GM19463 (cell line): ENCODE measurements around the gene APP.
"Not testable (repeated sequence)": the region's sequence is repeated elsewhere in the genome, so short reads cannot be mapped to it uniquely, and the experiment has no call there.

ENCODE experiments used
- ATAC-seq: cut with Tn5 transposase; IDR thresholded peaks from one replicate; pipeline ENCODE4 v1.9.1; 2021; ENCODE audit warnings: mild to moderate bottlenecking, moderate library complexity; ENCODE audit not compliant: unreplicated experiment

The APP gene

GRCh38 chr21:26028183-26028582 lies 142.4 kb downstream of the APP start:
- no peak for ATAC-seq

- no peak for ATAC-seq
Observed at GRCh38 chr21:26027696-26028095, 142.9 kb downstream of the APP start.

- ATAC-seq, result no peak
Observed at GRCh38 chr21:26025536-26026512, 144.7 kb downstream of the APP start.

- not testable (repeated sequence) for ATAC-seq
Observed at GRCh38 chr21:26023406-26023805, 147.2 kb downstream of the APP start.

- not testable (repeated sequence) for ATAC-seq
Observed at GRCh38 chr21:26022598-26023337, 147.8 kb downstream of the APP start.

- no peak for ATAC-seq
Observed at GRCh38 chr21:26020510-26020909, 150.1 kb downstream of the APP start.

GRCh38 chr21:26020081-26020480 lies 150.5 kb downstream of the APP start:
- ATAC-seq, result no peak

- no peak for ATAC-seq
Observed at GRCh38 chr21:26019236-26019635, 151.3 kb downstream of the APP start.

GRCh38 chr21:26013970-26014369 lies 156.6 kb downstream of the APP start:
- ATAC-seq, result no peak

GRCh38 chr21:26012482-26012881 lies 158.1 kb downstream of the APP start:
- ATAC-seq, result not testable (repeated sequence)

GRCh38 chr21:26011292-26011940 lies 159.2 kb downstream of the APP start:
- no peak for ATAC-seq

GRCh38 chr21:26007951-26008498 lies 162.5 kb downstream of the APP start:
- ATAC-seq, result no peak

GRCh38 chr21:26005464-26005863 lies 165.1 kb downstream of the APP start:
- ATAC-seq, result no peak

GRCh38 chr21:26003404-26003803 lies 167.2 kb downstream of the APP start:
- ATAC-seq, result no peak

- no peak for ATAC-seq
Observed at GRCh38 chr21:26001356-26001755, 169.2 kb downstream of the APP start.

GRCh38 chr21:25999921-26000582 lies 170.5 kb downstream of the APP start:
- ATAC-seq, result no peak

GRCh38 chr21:25997788-25998611 lies 172.6 kb downstream of the APP start:
- ATAC-seq, result no peak

- ATAC-seq, result no peak
Observed at GRCh38 chr21:25995278-25995677, 175.3 kb downstream of the APP start.

GRCh38 chr21:25994758-25995163 lies 175.8 kb downstream of the APP start:
- ATAC-seq, result no peak

GRCh38 chr21:25988738-25989137 lies 181.8 kb downstream of the APP start:
- ATAC-seq, result no peak
